Activated T-cell treated with anti-CD3 and anti-CD28 coated beads, Interleukin-2, amount 50 U/mL, for 72 hours (primary cell): Measurements from ENCODE around the gene STX1A. TPM values are rescaled to one million over a fixed set of nuclear protein-coding genes. Genes with fewer than 3 reads are reported as not detected.

Experiments used
- ATAC-seq, 2 donors: fragments of 150-1000 bp; cut with Tn5 transposase; replicated peaks in 1 of 2; 2 replicates each; pipeline ENCODE4 v1.10.0; 2021; ENCODE audit warnings: moderate library complexity in 2 of 2, mild to moderate bottlenecking in 1 of 2
- DNase-seq, 2 donors: peaks; one replicate each; pipeline ENCODE4 v3.0.0; 2021 to 2022; ENCODE audit warnings: mixed read lengths in 1 of 2
- H3K27ac Mint-ChIP-seq: one replicate; pipeline ENCODE4 v1.8.0; 2022; ENCODE audit warnings: mild to moderate bottlenecking, moderate library complexity, mixed read lengths
- H3K27me3 Mint-ChIP-seq: one replicate; pipeline ENCODE4 v1.8.0; 2022; ENCODE audit warnings: low read depth, mixed read lengths
- H3K36me3 Mint-ChIP-seq, 2 donors: one replicate each; pipeline ENCODE4 v1.8.0; 2022; ENCODE audit warnings: mixed read lengths in 2 of 2, mild to moderate bottlenecking in 1 of 2; ENCODE audit not compliant: insufficient read depth in 2 of 2
- H3K4me1 Mint-ChIP-seq: one replicate; pipeline ENCODE4 v1.8.0; 2022; ENCODE audit warnings: low read depth, mixed read lengths
- H3K4me3 Mint-ChIP-seq, 2 donors: one replicate each; pipeline ENCODE4 v1.8.0; 2022; ENCODE audit warnings: mild to moderate bottlenecking in 2 of 2, mixed read lengths in 2 of 2, moderate library complexity in 2 of 2
- H3K9me3 Mint-ChIP-seq, 2 donors: one replicate each; pipeline ENCODE4 v1.8.0; 2022; ENCODE audit warnings: mixed read lengths in 2 of 2
- total RNA-seq, 2 donors: library from RNA; stranded (reverse); gene quantifications; one replicate each; pipeline ENCODE4 v1.2.3, GENCODE V29; 2022

Gene STX1A
- total RNA-seq, 2 donors from 2014 or later, result 28.6 to 37.5 TPM

- Mint-ChIP-seq H3K27ac (no peak overlapping the region), H3K4me3 (no peak overlapping the region), H3K4me1 (peaks cover 35% of the 10 kb centered on the region), H3K27me3 (no peaks in the 10 kb centered on the region), H3K36me3 (no peaks in the 10 kb centered on the region), H3K9me3 (no peaks in the 10 kb centered on the region)
- DNase-seq, result no peak
- ATAC-seq, result no peak
Observed at GRCh38 chr7:73712773-73713172, 6.7 kb downstream of the STX1A start.

GRCh38 chr7:73708961-73709549, 10.4 kb downstream of the STX1A start:
- DNase-seq, result no peak
- no peak for ATAC-seq
- H3K9me3 Mint-ChIP-seq, result no peaks in the 10 kb centered on the region
- no peaks in the 10 kb centered on the region for H3K27me3 Mint-ChIP-seq
- H3K36me3 Mint-ChIP-seq, result no peaks in the 10 kb centered on the region
- no peak overlapping the region for H3K27ac Mint-ChIP-seq
- peaks cover 17% of the 10 kb centered on the region for H3K4me1 Mint-ChIP-seq
- H3K4me3 Mint-ChIP-seq, result no peak overlapping the region

- DNase-seq (no peak), ATAC-seq (no peak)
- no peak overlapping the region for H3K4me3 Mint-ChIP-seq
- H3K9me3 Mint-ChIP-seq, result no peaks in the 10 kb centered on the region
- no peak overlapping the region for H3K27ac Mint-ChIP-seq
- no peaks in the 10 kb centered on the region for H3K27me3 Mint-ChIP-seq
- peaks cover 8% of the 10 kb centered on the region for H3K4me1 Mint-ChIP-seq
- peaks cover 0 to under 1% of the 10 kb centered on the region in 2 donors for H3K36me3 Mint-ChIP-seq
Observed at GRCh38 chr7:73707045-73707631, 12.3 kb downstream of the STX1A start.

- H3K27me3 Mint-ChIP-seq, result no peaks in the 10 kb centered on the region
- H3K27ac Mint-ChIP-seq, result no peak overlapping the region
- ATAC-seq, result peak; percentile 88 to 90
Observed at GRCh38 chr7:73706126-73707044, 13.1 kb downstream of the STX1A start.

GRCh38 chr7:73705551-73705920, 13.9 kb downstream of the STX1A start:
- H3K4me1 Mint-ChIP-seq, result peaks cover 8% of the 10 kb centered on the region
- no peaks in the 10 kb centered on the region for H3K9me3 Mint-ChIP-seq
- H3K27me3 Mint-ChIP-seq, result no peaks in the 10 kb centered on the region
- H3K4me3 Mint-ChIP-seq, result no peak overlapping the region
- ATAC-seq (no peak), DNase-seq (no peak)
- H3K27ac Mint-ChIP-seq, result no peak overlapping the region
- peaks cover 0 to 4% of the 10 kb centered on the region in 2 donors for H3K36me3 Mint-ChIP-seq

More at GRCh38 chr7:73706126-73707044, 13.1 kb downstream of the STX1A start:
- H3K4me1 Mint-ChIP-seq, result peaks cover 8% of the 10 kb centered on the region
- H3K36me3 Mint-ChIP-seq, result peaks cover 0 to 4% of the 10 kb centered on the region in 2 donors
- H3K9me3 Mint-ChIP-seq, result no peaks in the 10 kb centered on the region
- DNase-seq, result peak; percentile 48 to 69
- no peak overlapping the region for H3K4me3 Mint-ChIP-seq

- no peak for DNase-seq
- H3K4me3 Mint-ChIP-seq, result no peak overlapping the region
- peaks cover 8% of the 10 kb centered on the region for H3K4me1 Mint-ChIP-seq
- H3K9me3 Mint-ChIP-seq, result no peaks in the 10 kb centered on the region
- H3K27me3 Mint-ChIP-seq, result no peaks in the 10 kb centered on the region
- peaks cover 0 to 4% of the 10 kb centered on the region in 2 donors for H3K36me3 Mint-ChIP-seq
- no peak for ATAC-seq
- no peak overlapping the region for H3K27ac Mint-ChIP-seq
Observed at GRCh38 chr7:73704640-73705550, 14.6 kb downstream of the STX1A start.

GRCh38 chr7:73703757-73704639, 15.5 kb downstream of the STX1A start:
- no peaks in the 10 kb centered on the region for H3K27me3 Mint-ChIP-seq
- H3K27ac Mint-ChIP-seq, result no peak overlapping the region
- H3K4me1 Mint-ChIP-seq, result peaks cover 8% of the 10 kb centered on the region
- no peaks in the 10 kb centered on the region for H3K9me3 Mint-ChIP-seq
- DNase-seq, result peak; percentile 35 to 45
- peaks cover 0 to 4% of the 10 kb centered on the region in 2 donors for H3K36me3 Mint-ChIP-seq
- ATAC-seq, result peak; percentile 57 to 64
- H3K4me3 Mint-ChIP-seq, result peak overlapping the region in 1 of 2 donors; percentile 39

GRCh38 chr7:73703225-73703624, 16.2 kb downstream of the STX1A start:
- ATAC-seq (no peak), DNase-seq (no peak)
- peaks cover 0 to 4% of the 10 kb centered on the region in 2 donors for H3K36me3 Mint-ChIP-seq
- peaks cover 8% of the 10 kb centered on the region for H3K4me1 Mint-ChIP-seq
- no peaks in the 10 kb centered on the region for H3K9me3 Mint-ChIP-seq
- H3K4me3 Mint-ChIP-seq, result no peak overlapping the region
- no peak overlapping the region for H3K27ac Mint-ChIP-seq
- H3K27me3 Mint-ChIP-seq, result no peaks in the 10 kb centered on the region

- Mint-ChIP-seq H3K9me3 (no peaks in the 10 kb centered on the region), H3K36me3 (peaks cover 0 to 4% of the 10 kb centered on the region in 2 donors), H3K4me3 (no peak overlapping the region), H3K27ac (no peak overlapping the region), H3K4me1 (peaks cover 8% of the 10 kb centered on the region), H3K27me3 (no peaks in the 10 kb centered on the region)
- no peak for ATAC-seq
- no peak for DNase-seq
Observed at GRCh38 chr7:73702665-73703064, 16.8 kb downstream of the STX1A start.

GRCh38 chr7:73702226-73702625, 17.2 kb downstream of the STX1A start:
- Mint-ChIP-seq H3K4me1 (peaks cover 8% of the 10 kb centered on the region), H3K36me3 (peaks cover 0 to 4% of the 10 kb centered on the region in 2 donors), H3K4me3 (no peak overlapping the region), H3K27me3 (no peaks in the 10 kb centered on the region), H3K27ac (no peak overlapping the region), H3K9me3 (no peaks in the 10 kb centered on the region)
- ATAC-seq (no peak), DNase-seq (no peak)

GRCh38 chr7:73701357-73701995, 18.0 kb downstream of the STX1A start:
- Mint-ChIP-seq H3K36me3 (peaks cover 0 to 6% of the 10 kb centered on the region in 2 donors), H3K4me3 (no peak overlapping the region)
- ATAC-seq, result no peak

More at GRCh38 chr7:73701357-73701995, 18.0 kb downstream of the STX1A start:
- Mint-ChIP-seq H3K27me3 (no peaks in the 10 kb centered on the region), H3K9me3 (no peaks in the 10 kb centered on the region), H3K4me1 (peaks cover 2% of the 10 kb centered on the region), H3K27ac (no peak overlapping the region)
- peak; percentile 33 to 48 for DNase-seq
